Fibroblast of peridontal ligament (primary cell): ENCODE results near the gene MYO3B.
"Not testable (repeated sequence)": the region's sequence is repeated elsewhere in the genome, so short reads cannot be mapped to it uniquely, and the experiment has no call there.

Experiments
- DNase-seq: peaks from one replicate; pipeline ENCODE4 v3.0.0-alpha.2; 2010; ENCODE audit errors: extremely low read depth

The MYO3B gene

GRCh38 chr2:170639635-170640034 lies 461.7 kb downstream of the MYO3B start:
- no peak for DNase-seq

- DNase-seq, result no peak
Observed at GRCh38 chr2:170641961-170642360, 464.0 kb downstream of the MYO3B start.

GRCh38 chr2:170643346-170643745 lies 465.4 kb downstream of the MYO3B start:
- no peak for DNase-seq

- no peak for DNase-seq
Observed at GRCh38 chr2:170647741-170648436, 469.9 kb downstream of the MYO3B start.

- DNase-seq, result no peak
Observed at GRCh38 chr2:170651624-170652325, 473.8 kb downstream of the MYO3B start.

GRCh38 chr2:170652637-170653417 lies 474.9 kb downstream of the MYO3B start:
- no peak for DNase-seq

- DNase-seq, result no peak
Observed at GRCh38 chr2:170656669-170657068, 478.7 kb downstream of the MYO3B start.

- DNase-seq, result peak; percentile 13
Observed at GRCh38 chr2:170660409-170660808, 482.5 kb downstream of the MYO3B start.

GRCh38 chr2:170665743-170666142 lies 487.8 kb downstream of the MYO3B start:
- DNase-seq, result no peak

GRCh38 chr2:170669909-170670308 lies 492.0 kb downstream of the MYO3B start:
- no peak for DNase-seq

- no peak for DNase-seq
Observed at GRCh38 chr2:170670651-170671050, 492.7 kb downstream of the MYO3B start.

- no peak for DNase-seq
Observed at GRCh38 chr2:170671079-170671478, 493.1 kb downstream of the MYO3B start.

GRCh38 chr2:170674282-170674681 lies 496.3 kb downstream of the MYO3B start:
- not testable (repeated sequence) for DNase-seq

GRCh38 chr2:170675701-170676100 lies 497.8 kb downstream of the MYO3B start:
- DNase-seq, result no peak

GRCh38 chr2:170679607-170680079 lies 501.7 kb downstream of the MYO3B start:
- peak; percentile 5 for DNase-seq

GRCh38 chr2:170680172-170680941 lies 502.4 kb downstream of the MYO3B start:
- no peak for DNase-seq

GRCh38 chr2:170681311-170681710 lies 503.4 kb downstream of the MYO3B start:
- DNase-seq, result no peak

GRCh38 chr2:170685591-170685990 lies 507.6 kb downstream of the MYO3B start:
- DNase-seq, result no peak

GRCh38 chr2:170689481-170689880 lies 511.5 kb downstream of the MYO3B start:
- DNase-seq, result no peak

GRCh38 chr2:170690640-170691039 lies 512.7 kb downstream of the MYO3B start:
- DNase-seq, result no peak

GRCh38 chr2:170694316-170694715 lies 516.4 kb downstream of the MYO3B start:
- DNase-seq, result no peak
